GM12892 (cell line): ENCODE results near the gene PSMD11.

ENCODE experiments used
- DNase-seq: peaks from one replicate; pipeline ENCODE4 v3.0.0; 2011; ENCODE audit not compliant: insufficient read length
- FAIRE-seq: peaks from 2 replicates; lab custom pipeline; 2011; peaks lifted over from hg19 to GRCh38; lab: Jason Lieb, UNC
- POLR2A ChIP-seq: IDR thresholded peaks from 2 replicates; pipeline ENCODE4 v1.6.1; 2011; ENCODE audit warnings: low read depth, low read length, control low read depth
- POLR2AphosphoS5 ChIP-seq: IDR thresholded peaks from 2 replicates; pipeline ENCODE4 v1.6.1; 2011; ENCODE audit warnings: low read depth, low read length, control low read depth
- TAF1 ChIP-seq: IDR thresholded peaks from 2 replicates; pipeline ENCODE4 v1.6.1; 2011; ENCODE audit warnings: low read depth, mild to moderate bottlenecking, control low read depth, low read length, borderline replicate concordance

Gene PSMD11

DNA sequence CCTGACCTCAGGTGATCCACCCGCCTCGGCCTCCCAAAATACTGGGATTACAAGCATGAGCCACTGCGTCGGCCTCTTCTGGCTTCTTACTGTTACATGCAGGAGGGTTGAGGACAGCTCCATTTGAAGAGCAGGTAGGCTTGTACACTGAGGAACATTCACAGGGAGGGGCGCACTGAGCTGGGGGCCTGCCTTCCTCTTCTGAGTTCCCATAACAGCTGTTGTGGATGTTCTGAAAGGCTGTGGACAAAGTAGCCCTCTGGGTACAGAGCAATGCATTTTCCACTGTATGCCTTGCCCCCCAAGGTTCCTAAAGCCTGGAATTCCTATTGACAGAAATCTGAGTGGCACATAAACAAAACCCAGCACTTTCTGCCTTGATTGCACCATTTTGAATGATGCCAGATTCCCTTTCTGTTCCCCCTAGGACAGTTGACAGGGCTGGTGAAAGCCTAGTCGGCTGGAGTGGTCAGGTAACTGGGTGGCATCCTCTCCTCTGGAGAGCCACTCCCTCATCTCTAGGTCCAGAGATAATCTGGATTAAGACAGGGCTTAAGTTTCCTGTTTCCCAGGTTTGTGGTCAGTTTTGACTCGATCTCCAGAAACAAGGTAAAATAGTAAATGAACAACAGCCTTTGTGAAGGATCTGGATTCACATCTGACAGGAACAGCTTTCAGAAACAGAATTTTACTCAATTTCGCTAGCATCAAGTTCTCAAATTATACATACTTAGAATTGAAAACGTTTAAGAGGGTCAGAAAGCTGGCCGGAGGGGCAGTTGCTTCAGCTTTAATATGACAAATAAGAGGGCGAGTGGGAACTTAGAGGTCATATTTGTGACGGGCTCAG lies 41.2 kb downstream of the PSMD11 start:
- TF ChIP-seq TAF1 (no peak), POLR2A (no peak), POLR2AphosphoS5 (no peak)
- DNase-seq, result no peak
- FAIRE-seq, result no peak

DNA sequence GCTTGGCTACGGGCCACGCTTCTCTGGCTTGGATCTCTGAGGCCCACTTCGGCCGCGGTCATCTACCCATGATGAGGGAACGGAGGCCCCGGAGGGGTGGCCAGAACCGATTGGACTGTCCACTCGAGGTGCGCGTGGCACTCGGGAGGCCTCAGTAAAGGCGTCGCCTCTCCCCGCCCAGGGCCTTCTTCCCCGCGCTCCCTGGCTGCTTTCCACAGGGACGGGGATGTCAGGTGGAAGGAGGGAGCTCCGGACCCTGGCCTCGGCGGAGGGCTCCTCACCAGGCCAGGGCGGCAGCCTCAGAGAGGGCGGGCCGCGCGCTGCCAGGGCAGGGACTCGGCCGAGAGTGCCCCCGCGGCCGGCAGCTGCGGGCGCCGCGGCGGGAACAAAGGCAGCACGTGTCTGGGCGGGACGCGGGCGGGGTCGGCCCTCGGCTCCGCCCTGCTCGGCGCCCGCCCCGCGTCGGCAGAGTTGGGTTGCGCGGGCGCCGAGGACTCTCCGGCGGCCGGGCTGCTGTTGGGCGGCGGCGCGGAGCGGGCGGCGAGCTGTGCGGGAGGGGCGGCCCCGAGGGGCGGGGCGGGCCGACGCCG lies 41.9 kb downstream of the PSMD11 start:
- 0 out of 2 replicates have a peak, but pooled peaks have one; percentile 6 for TF ChIP-seq TAF1
- TF ChIP-seq POLR2AphosphoS5, result no peak
- TF ChIP-seq POLR2A, result no peak
- DNase-seq (peak; percentile 72), FAIRE-seq (no peak)

DNA sequence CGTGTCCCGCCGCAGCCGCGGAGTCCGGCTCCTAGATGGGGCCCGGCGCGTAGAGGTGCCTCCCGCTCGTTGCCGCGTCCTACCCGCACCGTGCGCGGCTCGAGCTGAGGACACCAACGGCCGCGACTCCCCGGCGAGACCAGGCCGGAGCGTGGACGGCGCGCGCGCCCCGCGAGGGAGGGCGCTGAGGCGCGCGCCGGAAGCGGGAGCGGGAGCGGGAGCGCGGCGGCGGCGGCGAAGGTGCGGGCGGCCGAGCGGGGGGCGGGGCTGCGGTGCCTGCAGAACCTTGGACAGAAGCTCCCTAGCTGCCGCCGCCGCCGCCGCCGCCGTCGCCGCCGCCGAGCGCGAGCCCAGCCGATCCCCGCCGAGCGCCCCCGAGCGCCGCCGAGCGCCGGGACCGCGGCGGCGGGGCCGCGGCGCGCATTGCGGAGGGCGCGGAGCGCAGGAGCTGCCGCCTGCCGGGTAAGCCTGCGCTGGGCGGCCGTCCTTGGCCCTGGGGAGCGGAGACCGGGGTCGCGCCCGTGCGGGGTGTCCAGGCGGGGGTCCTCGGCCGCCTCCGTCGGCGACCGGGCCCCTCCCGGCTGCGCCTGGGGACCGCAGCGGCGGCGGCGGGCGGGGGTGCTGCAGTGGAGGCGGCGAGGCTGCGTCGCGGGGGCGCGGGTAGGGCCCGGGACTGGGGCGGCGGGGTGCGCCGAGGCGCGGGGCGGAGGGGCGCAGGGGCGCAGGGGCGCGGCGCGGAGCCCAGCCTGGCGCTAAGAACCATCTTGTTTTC lies 42.6 kb downstream of the PSMD11 start, which contains the start of gene CDK5R1:
CDK5R1 (plus strand) TSS at position 293 of the 772 bp plus-strand sequence. CDS start 628 bp downstream, outside the sequence.
- DNase-seq (peak; percentile 68), FAIRE-seq (peak; percentile 85)
- TF ChIP-seq POLR2A (peak; percentile 65; the same call in 1 of the 2 replicates), POLR2AphosphoS5 (no peak), TAF1 (no peak)

DNA sequence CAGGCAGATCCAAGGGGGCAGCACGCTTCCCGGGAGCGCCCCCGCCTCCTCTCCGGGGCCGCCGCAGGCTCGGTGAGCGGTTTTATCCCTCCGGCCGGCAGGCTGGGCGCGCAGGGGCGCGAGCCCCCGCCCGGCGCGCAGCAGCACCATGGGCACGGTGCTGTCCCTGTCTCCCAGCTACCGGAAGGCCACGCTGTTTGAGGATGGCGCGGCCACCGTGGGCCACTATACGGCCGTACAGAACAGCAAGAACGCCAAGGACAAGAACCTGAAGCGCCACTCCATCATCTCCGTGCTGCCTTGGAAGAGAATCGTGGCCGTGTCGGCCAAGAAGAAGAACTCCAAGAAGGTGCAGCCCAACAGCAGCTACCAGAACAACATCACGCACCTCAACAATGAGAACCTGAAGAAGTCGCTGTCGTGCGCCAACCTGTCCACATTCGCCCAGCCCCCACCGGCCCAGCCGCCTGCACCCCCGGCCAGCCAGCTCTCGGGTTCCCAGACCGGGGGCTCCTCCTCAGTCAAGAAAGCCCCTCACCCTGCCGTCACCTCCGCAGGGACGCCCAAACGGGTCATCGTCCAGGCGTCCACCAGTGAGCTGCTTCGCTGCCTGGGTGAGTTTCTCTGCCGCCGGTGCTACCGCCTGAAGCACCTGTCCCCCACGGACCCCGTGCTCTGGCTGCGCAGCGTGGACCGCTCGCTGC lies 43.3 kb downstream of the PSMD11 start:
- DNase-seq (no peak), FAIRE-seq (peak; percentile 89)
- peak; percentile 46 for TF ChIP-seq POLR2A
- TF ChIP-seq TAF1, result peak; percentile 27; the same call in 1 of the 2 replicates
- peak; percentile 63 for TF ChIP-seq POLR2AphosphoS5

DNA sequence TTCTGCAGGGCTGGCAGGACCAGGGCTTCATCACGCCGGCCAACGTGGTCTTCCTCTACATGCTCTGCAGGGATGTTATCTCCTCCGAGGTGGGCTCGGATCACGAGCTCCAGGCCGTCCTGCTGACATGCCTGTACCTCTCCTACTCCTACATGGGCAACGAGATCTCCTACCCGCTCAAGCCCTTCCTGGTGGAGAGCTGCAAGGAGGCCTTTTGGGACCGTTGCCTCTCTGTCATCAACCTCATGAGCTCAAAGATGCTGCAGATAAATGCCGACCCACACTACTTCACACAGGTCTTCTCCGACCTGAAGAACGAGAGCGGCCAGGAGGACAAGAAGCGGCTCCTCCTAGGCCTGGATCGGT lies 43.9 kb downstream of the PSMD11 start:
- DNase-seq (no peak), FAIRE-seq (peak; percentile 53)
- TF ChIP-seq TAF1, result no peak

DNA sequence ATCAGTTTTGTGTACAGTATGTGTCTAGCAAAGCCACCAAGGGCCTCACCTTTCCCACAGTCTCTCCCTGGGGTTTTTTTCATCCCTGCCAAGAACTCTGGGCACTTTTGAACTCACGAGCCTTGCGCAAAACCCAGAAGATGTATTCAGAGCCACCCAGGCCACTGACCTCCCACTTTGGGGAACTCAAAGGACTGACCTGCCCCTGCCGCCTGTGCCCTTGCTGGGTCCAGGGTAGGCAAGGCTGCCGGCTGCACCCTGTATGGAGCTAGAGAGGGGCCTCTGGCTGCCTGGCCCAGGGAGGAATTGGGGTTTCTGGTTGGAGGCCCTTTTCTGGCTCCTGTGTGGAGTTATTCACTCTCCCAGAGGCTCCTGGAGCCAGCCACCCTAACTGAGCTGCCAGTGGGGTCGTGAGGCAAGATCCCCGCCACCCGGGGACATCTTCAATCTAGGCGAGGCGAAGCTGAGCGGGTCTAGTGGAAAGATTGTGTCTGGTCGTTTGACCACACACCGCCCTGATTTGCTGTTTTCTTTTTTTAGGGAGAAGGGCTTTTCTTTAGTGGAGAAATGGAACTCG lies 44.4 kb downstream of the PSMD11 start:
- no peak for FAIRE-seq

DNA sequence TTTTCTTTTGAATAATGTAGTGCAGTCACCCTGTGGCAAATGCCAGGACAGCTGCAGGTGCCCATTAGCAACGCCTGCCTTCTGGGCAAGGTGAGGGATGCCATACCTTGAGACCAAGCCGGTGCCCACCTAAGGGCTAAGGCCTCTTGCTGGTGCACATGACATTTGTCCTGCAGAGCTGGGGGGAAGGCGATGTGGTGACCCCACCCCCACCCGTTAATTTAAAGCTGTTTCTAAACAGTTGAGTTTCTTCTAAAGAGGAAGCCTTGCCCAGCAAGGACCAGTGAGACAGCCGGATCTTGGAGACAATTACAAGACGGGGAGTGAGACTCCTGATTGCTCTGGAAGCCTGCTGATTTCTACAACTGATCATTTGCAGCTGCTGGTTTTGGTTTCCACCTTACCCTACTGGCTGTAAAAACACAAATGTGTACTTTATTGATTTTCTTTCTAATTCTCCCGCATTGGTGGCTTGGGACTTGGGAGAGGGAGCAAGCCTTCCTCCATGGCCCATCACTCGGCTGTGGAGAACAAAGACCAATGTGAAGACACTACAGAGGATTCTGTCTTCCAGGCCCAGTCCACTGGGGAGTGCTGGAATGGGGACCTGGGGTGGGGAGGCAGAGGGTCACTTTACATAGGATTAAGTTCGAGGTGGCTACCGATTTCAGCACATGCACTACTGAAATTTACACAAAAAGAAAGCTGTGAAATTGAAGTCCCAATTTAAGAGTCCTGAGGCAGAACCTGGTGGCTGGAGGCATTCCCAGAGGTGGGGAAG lies 45.2 kb downstream of the PSMD11 start:
- TF ChIP-seq TAF1 (no peak), POLR2AphosphoS5 (0 out of 2 replicates have a peak, but pooled peaks have one; percentile 17), POLR2A (peak; percentile 56)
- no peak for DNase-seq
- FAIRE-seq, result peak; percentile 24

More for the DNA sequence above, 44.4 kb downstream of the PSMD11 start:
- DNase-seq, result no peak
- TF ChIP-seq TAF1, result no peak
- TF ChIP-seq POLR2AphosphoS5, result no peak
- no peak for TF ChIP-seq POLR2A

DNA sequence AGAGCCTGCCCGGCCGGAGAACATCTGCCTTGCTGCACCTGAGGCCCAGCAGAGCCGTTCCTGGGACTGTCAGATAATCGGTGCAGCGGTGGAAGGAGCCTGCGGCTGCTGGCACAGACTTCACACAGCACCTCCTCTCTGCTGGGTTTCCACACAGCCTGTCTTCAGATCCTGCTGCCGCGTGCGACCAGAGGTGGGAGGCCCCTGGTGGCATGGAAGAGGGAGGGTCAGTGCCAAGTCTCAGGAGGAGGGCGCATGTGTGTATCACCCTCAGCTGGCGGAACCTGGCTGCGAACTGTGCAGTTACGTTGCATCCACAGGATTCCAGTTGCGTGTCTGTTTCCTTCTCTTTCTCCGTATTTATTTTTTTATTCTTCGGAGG lies 45.8 kb downstream of the PSMD11 start:
- TF ChIP-seq POLR2AphosphoS5 (peak; percentile 87), POLR2A (peak; percentile 75), TAF1 (no peak)
- FAIRE-seq, result peak; percentile 58
- DNase-seq, result no peak

DNA sequence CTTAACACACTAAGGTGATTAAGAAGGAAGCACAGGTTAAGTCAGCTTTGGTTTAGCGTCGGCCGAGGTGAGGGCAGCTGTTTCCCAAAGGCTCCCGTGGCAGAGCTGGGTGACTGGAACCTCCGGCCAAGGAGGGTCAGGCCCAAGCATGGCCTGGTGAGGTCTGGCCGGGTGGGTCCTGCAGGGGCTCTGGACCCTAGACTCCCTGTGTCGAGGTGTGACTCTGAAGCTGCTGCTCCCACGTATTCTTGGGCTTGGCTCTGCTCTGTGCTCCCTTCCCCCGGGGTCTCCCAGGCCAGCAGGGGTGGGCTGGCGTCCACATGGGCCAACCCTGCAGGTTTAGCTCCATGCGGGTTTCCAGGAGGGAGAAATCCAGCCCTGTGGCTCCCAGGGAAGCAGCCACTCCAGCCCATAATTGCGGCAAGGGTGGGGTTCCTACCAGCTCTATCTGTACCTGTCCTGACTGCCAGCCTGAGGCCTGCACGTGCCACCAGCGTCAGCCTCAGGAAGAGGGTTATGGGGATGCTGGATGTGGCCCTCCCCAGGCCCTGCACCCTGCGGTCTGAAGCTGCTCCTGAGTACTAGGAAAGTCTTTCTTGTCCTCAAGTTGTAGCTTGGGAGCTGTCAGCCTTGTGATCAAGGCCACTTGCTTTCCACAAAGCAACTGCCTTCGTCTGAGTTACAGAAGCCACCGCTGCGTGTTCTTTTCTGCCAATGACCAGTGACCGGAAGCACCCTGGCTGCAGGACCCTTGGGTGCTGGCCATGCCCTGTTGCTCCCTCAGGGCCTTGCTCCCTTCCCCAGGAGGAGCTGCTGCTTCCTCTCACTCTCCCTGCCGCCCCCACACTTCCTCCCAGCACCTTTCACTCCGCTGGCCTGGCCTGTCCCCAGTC lies 47.3 kb downstream of the PSMD11 start:
- peak; percentile 92 for FAIRE-seq
- DNase-seq, result no peak
- TF ChIP-seq POLR2A (peak; percentile 69), POLR2AphosphoS5 (peak; percentile 84), TAF1 (peak; percentile 44; the same call in 1 of the 2 replicates)

DNA sequence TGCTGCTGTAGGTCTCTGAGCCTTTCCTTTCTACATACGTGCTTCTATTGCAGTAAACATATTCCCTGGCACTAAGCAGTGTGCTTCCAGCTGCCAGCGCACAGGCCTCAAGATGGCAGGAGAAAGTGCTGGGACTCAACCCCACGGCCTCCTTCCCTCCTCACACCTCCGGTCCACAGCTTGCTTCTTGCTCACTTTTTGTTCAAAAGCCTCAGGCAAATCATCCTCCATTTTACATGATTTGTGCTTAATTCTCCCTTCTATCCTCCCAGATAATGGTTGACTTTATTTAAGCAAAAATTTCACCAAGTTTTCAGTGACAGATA lies 47.9 kb downstream of the PSMD11 start:
- FAIRE-seq (no peak), DNase-seq (no peak)
- TF ChIP-seq TAF1 (no peak), POLR2A (no peak), POLR2AphosphoS5 (no peak)
